Liver (tissue), 3 donors: ENCODE data around the gene TPBG.
"Not testable (repeated sequence)": the region's sequence is repeated elsewhere in the genome, so short reads cannot be mapped to it uniquely, and the experiment has no call there.

Experiments
- CTCF ChIP-seq: fragments of 150-350 bp; IDR thresholded peaks from 2 replicates; pipeline ENCODE4 v1.5.1; 2017; ENCODE audit warnings: improper control_type of control experiment, low read depth, low read length; ENCODE audit not compliant: missing input control
- EGR1 ChIP-seq, 2 donors: IDR thresholded peaks; 2 replicates each; pipeline ENCODE4 v1.6.1; 2016 to 2018; ENCODE audit warnings: antibody characterized with exemption in 2 of 2, low read depth in 2 of 2
- HNF4G ChIP-seq: IDR thresholded peaks from 2 replicates; pipeline ENCODE4 v1.6.1; 2016; ENCODE audit warnings: antibody characterized with exemption
- JUND ChIP-seq, 2 donors: IDR thresholded peaks; 2 replicates each; pipeline ENCODE4 v1.6.1; 2016; ENCODE audit warnings: antibody characterized with exemption in 2 of 2
- MAX ChIP-seq: IDR thresholded peaks from 2 replicates; pipeline ENCODE4 v1.6.1; 2016; ENCODE audit warnings: antibody characterized with exemption
- RAD21 ChIP-seq, 2 donors: IDR thresholded peaks; 2 replicates each; pipeline ENCODE4 v1.6.1; 2016; ENCODE audit warnings: antibody characterized with exemption in 2 of 2, mild to moderate bottlenecking in 2 of 2
- RXRA ChIP-seq, 2 donors: IDR thresholded peaks; 2 replicates each; pipeline ENCODE4 v1.6.1; 2017 to 2018; ENCODE audit warnings: antibody characterized with exemption in 2 of 2, mild to moderate bottlenecking in 1 of 2
- SP1 ChIP-seq: IDR thresholded peaks from 2 replicates; pipeline ENCODE4 v1.6.1; 2018; ENCODE audit warnings: antibody characterized with exemption, mild to moderate bottlenecking
- TAF1 ChIP-seq: conservative IDR thresholded peaks from 2 replicates; pipeline ENCODE4 v1.6.1; 2016; ENCODE audit warnings: antibody characterized with exemption, mild to moderate bottlenecking
- YY1 ChIP-seq: IDR thresholded peaks from 2 replicates; pipeline ENCODE4 v1.6.1; 2016; ENCODE audit warnings: antibody characterized with exemption, mild to moderate bottlenecking
- donor health status: healthy.
- donor health status: healthy.

DNA sequence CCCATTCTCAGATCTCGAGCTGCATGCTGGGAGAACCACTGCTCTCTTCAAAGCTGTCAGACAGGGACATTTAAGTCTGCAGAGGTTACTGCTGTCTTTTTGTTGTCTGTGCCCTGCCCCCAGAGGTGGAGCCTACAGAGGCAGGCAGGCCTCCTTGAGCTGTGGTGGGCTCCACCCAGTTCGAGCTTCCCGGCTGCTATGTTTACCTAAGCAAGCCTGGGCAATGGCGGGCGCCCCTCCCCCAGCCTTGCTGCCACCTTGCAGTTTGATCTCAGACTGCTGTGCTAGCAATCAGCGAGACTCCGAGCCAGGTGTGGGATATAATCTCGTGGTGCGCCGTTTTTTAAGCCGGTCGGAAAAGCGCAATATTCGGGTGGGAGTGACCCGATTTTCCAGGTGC is 31.2 kb downstream of the TPBG start:
- TF ChIP-seq JUND (IDR thresholded peaks at IDR 0.05); MAX; YY1; SP1; CTCF; TAF1; RAD21 (IDR thresholded peaks at IDR 0.05); HNF4G; EGR1 (IDR thresholded peaks at IDR 0.05; ENCODE audit: low read depth in 2 of 2); RXRA (IDR thresholded peaks at IDR 0.05): not testable (repeated sequence)
